ENCODE results near the gene TMEM247. TPM values are rescaled to one million over a fixed set of nuclear protein-coding genes. Genes with fewer than 3 reads are reported as not detected.

TMEM247 gene
- total RNA-seq, 4 donors from 2014 or later: not detected

DNA sequence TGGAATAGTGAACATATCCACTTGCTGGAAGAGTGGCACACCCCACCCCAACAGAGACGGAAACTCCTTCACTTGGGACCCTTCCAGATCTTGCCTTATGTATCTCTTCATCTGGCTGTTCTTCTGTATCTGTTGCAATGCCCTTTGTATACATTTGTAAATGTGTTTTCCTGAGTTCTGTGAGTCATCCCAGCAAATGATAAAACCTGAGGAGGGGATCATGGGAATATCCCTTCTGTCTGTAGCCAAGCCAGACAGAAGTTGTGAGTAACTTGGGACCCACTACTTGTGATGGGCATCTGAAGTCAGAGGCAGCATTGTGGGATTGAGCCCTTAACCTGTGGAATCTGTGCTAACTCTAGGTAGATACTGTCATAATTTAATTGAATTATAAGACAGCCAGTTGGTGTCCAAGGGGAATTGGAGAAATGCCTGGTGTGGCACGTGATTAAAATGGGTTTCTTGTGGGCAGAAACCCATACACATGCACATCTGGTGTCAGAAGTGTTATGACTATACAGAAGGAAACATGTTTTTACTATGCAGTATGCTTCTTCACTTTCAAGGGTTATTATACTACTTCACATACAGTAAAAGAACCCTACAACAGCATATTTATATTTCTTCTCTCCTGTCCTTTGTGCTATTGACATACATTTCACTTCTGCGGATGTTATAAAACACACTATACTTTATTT lies 32.3 kb upstream of the TMEM247 start:
- 83 to 100% methylated on average over 2 to 3 of the region's 3 CpGs for WGBS, 2 donors (ENCODE audit: low coverage in 1 of 2)
- no peak overlapping the region for H3K4me3 ChIP-seq
- no peak for ATAC-seq
- H3K9me3 ChIP-seq: peaks cover 0 to 9% (median 0%) of the 10 kb centered on the region in 3 donors
- H3K36me3 ChIP-seq: no peaks in the 10 kb centered on the region
- TF ChIP-seq EP300 (IDR thresholded peaks at IDR 0.05) (no peak), POLR2AphosphoS5 (IDR thresholded peaks at IDR 0.05) (no peak), POLR2A (IDR thresholded peaks at IDR 0.05) (no peak)
- TF ChIP-seq, protein P1, sequence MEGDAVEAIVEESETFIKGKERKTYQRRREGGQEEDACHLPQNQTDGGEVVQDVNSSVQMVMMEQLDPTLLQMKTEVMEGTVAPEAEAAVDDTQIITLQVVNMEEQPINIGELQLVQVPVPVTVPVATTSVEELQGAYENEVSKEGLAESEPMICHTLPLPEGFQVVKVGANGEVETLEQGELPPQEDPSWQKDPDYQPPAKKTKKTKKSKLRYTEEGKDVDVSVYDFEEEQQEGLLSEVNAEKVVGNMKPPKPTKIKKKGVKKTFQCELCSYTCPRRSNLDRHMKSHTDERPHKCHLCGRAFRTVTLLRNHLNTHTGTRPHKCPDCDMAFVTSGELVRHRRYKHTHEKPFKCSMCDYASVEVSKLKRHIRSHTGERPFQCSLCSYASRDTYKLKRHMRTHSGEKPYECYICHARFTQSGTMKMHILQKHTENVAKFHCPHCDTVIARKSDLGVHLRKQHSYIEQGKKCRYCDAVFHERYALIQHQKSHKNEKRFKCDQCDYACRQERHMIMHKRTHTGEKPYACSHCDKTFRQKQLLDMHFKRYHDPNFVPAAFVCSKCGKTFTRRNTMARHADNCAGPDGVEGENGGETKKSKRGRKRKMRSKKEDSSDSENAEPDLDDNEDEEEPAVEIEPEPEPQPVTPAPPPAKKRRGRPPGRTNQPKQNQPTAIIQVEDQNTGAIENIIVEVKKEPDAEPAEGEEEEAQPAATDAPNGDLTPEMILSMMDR (IDR thresholded peaks at IDR 0.05): no peak
- H3K27me3 ChIP-seq: no peaks in the 10 kb centered on the region
- no peak overlapping the region for H3K27ac ChIP-seq
- peaks cover 0 to 6% (median 6%) of the 10 kb centered on the region in 3 donors for H3K4me1 ChIP-seq

GRCh38 chr2:46447649-46448048 lies 31.7 kb upstream of the TMEM247 start:
- TF ChIP-seq POLR2AphosphoS5 (IDR thresholded peaks at IDR 0.05) (no peak), EP300 (IDR thresholded peaks at IDR 0.05) (no peak)
- WGBS, 2 donors (ENCODE audit: low coverage in 1 of 2): 85 to 100% methylated on average over 1 to 2 of the region's 2 CpGs
- Histone ChIP-seq H3K27me3 (no peaks in the 10 kb centered on the region), H3K4me3 (no peak overlapping the region), H3K27ac (no peak overlapping the region), H3K4me1 (peaks cover 0 to 12% (median 6%) of the 10 kb centered on the region in 3 donors), H3K36me3 (no peaks in the 10 kb centered on the region), H3K9me3 (peaks cover 0 to 9% (median 0%) of the 10 kb centered on the region in 3 donors)
- ATAC-seq: no peak

DNA sequence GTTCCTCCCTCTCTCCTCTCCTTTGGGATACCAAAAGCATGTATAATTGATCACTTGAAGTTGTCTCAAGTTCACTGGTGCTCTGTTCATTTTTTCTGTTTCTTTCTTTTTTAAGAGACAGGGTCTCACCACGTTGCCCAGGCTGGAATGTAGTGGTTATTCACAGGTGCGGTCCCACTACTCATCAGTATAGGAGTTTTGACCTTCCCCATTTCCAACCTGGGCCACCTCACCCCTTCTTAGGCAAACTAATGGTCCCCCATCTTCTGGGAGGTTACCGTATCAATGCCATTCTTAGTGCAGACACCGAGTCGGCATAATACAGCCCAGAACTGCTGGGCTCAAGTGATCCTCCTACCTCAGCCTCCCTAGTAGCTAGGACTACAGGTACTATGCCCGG lies 31.3 kb upstream of the TMEM247 start:
- Histone ChIP-seq H3K27ac (no peak overlapping the region), H3K4me3 (no peak overlapping the region), H3K9me3 (peaks cover 0 to 9% (median 0%) of the 10 kb centered on the region in 3 donors), H3K36me3 (no peaks in the 10 kb centered on the region), H3K27me3 (no peaks in the 10 kb centered on the region), H3K4me1 (peaks cover 0 to 12% (median 6%) of the 10 kb centered on the region in 3 donors)
- TF ChIP-seq EP300 (IDR thresholded peaks at IDR 0.05): no peak
- TF ChIP-seq POLR2A (IDR thresholded peaks at IDR 0.05): no peak
- no peak for TF ChIP-seq POLR2AphosphoS5 (IDR thresholded peaks at IDR 0.05)
- TF ChIP-seq, protein P1 (IDR thresholded peaks at IDR 0.05): no peak
- WGBS, 2 donors (ENCODE audit: low coverage in 1 of 2): 83 to 90% methylated on average over 2 to 6 of the region's 6 CpGs
- no peak for ATAC-seq

DNA sequence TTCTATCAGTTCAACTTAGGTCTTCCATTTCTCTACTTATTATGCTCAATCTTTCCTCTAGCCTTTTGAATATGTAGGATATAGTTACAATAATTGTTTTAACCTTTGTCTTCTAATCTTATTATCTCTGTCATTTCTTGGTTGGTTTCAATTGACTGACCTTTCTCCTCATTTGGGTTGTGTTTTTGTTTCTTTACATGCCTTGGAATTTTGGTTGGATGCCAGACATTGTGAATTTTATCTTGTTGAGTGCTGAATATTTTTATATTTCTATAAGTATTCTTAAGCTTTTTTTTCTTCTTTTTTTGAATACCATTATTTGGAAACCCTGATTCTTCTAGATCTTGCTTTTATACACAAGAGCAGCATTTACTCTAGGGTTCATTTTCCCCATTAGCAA lies 30.7 kb upstream of the TMEM247 start:
- TF ChIP-seq EP300 (IDR thresholded peaks at IDR 0.05) (no peak), POLR2A (IDR thresholded peaks at IDR 0.05) (no peak), POLR2AphosphoS5 (IDR thresholded peaks at IDR 0.05) (no peak)
- TF ChIP-seq, protein P1 (IDR thresholded peaks at IDR 0.05): no peak
- Histone ChIP-seq H3K4me3 (no peak overlapping the region), H3K4me1 (peaks cover 0 to 12% (median 6%) of the 10 kb centered on the region in 3 donors), H3K27ac (no peak overlapping the region), H3K9me3 (peaks cover 0 to 9% (median 0%) of the 10 kb centered on the region in 3 donors), H3K36me3 (no peaks in the 10 kb centered on the region), H3K27me3 (no peaks in the 10 kb centered on the region)
- no peak for ATAC-seq

DNA sequence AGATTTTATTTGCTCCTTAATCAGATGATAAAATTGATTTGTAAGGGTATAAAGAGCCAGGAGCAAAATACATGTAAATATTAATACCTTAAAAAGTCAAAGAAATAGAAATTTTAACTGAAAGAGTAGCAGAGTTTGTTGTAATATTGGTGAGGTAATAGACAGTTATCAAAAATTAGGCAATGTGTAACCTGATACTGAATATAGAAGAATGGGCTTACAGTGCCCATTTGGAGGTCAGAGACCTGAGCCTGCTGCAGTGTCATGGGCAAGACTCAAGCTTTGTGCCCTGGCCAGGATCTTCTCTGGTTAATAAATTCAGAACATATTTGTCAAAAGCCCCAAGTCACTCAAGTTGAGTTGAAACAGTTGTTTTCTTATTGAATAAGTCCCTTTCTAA lies 29.7 kb upstream of the TMEM247 start:
- H3K27me3 ChIP-seq: no peaks in the 10 kb centered on the region
- no peak overlapping the region for H3K27ac ChIP-seq
- ATAC-seq: no peak
- no peak overlapping the region for H3K4me3 ChIP-seq
- H3K4me1 ChIP-seq: peaks cover 0 to 12% (median 6%) of the 10 kb centered on the region in 3 donors
- H3K9me3 ChIP-seq: peaks cover 0 to 7% (median 0%) of the 10 kb centered on the region in 3 donors
- H3K36me3 ChIP-seq: no peaks in the 10 kb centered on the region
- TF ChIP-seq POLR2AphosphoS5 (IDR thresholded peaks at IDR 0.05) (no peak), EP300 (IDR thresholded peaks at IDR 0.05) (no peak), POLR2A (IDR thresholded peaks at IDR 0.05) (no peak)
- TF ChIP-seq, protein P1 (IDR thresholded peaks at IDR 0.05): no peak
